ENCODE data around the gene DNAH1.
"Not testable (repeated sequence)": the region's sequence is repeated elsewhere in the genome, so short reads cannot be mapped to it uniquely, and the experiment has no call there.

The DNAH1 gene

DNA sequence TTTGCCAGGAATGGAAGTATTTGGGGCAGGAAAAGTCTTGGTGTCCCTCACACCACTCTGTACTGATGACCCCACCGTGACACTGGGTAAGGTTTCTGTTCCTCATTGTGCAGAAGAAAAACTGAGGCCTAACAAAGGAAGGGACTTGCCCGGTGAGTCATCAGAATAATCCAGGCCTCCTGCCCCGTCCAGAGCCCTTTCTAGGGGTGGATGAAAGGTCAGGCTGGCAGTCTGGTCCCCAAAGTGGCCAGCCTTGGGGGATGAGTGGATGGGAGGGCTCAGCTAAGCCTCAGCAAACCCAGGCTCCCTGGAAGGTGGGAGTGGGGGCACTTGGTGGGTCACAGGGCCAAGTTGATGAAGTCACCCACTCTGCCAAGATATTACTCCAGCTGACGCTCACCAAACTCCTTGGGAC is 2.3 kb upstream of the DNAH1 start:
- DNase-seq = peak; percentile 87 to 90

DNA sequence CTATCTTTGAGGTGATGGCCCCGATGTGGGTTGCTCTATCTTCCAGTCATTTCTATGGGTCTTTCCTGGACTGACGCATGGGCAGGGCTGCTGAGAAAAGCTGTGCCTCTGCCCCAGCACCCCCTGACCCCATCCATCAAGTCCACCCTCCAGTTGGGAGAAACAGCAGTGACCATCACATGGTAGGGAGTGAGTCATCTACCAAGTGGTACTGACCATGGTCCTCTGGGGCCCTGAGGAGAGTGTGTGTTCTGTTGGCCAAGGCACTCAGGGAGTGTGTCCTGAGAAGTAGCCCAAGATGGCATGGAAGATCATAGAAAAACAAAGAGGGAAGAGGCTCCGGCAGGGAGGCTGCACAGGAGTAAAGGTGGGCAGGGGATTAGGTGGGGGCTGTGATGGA is 1.6 kb upstream of the DNAH1 start:
- DNase-seq = peak; percentile 7 to 34

DNA sequence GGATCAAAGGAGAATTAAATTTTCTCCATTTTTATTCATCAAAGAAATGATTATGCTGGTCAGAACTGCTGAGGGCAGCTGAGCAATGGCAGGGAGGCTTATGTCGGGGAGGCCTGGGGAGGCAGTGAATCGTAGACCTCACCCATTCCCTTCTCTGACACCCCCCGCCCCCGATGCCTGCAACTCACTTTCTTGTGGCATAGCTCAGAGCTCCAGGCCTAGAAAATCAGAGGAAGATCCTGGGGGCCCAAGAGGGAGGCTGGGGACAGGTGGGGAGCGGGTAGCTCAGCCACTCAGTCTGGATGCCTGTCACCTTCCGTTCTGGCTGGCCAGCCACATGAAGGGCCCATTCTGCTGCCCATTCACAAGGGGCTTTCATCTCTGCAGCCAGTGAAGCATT is 1.1 kb upstream of the DNAH1 start:
- DNase-seq = no peak

DNA sequence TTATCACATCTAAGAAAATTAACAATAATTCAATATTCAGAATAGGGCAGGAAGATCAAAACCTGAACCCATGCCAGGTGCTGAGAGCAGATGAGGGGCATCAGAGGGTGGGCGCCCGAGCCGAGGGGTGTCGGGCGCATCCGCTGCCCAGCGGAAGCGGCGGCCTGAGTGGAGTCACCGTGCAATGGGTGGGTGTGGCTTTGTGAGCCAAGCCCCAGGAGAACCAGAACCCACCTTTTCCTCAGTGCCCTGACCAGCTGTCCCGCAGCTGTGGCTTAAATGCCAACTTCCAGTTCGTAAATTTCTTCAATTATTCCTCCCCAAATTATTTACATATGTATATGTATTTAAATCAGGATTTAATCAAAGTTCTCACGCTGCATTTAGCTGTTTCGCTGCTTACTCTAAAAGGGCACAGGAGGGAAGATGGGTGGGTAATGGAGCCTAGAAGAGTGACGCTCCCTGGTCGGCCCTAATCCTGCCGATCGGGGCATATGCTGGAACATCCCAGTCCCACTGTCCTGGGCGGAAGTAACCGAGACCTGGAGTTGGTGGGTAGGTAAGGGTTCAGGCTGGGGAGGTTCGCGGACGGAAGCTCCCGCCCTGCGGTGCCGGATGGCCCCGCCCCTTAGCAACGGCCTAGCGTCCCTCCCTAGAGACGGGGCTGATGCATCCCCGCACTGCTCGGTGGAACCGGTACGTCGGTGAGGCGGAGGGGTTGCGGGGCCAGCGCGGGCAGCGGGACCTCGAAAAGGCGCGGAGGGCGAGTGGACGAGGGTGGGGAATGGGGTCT is 1.3 kb downstream of the DNAH1 start:
- DNase-seq = peak in 1 of 2 donors; percentile 37

DNA sequence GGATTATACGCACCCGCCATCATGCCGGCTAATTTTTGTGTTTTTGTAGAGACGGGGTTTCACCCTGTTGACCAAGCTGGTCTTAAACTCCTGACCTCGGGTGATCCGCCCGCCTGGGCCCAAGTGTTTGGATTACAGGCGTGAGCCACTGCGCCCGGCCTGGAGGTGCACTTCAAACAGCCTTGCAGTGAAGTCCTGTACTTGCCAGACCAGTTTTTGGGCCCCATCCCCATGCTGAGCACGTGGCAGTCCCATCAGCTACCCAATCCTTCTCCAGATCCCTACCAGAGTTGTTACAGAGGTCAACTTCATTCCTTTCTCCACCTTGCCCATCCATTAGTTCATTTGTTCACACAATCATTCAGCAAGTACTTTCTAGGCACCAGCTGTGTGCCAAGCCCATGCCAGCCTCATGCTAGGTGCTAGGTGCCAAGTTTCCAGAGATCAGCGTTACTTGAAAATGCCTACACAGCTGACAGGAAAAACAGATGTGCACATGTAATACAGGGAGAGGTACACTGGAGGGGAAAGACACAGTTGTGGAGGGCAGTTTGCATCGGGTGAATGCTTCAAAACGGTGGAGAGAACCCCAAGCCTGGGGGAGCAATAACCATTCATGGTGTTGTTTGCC is 2.2 kb downstream of the DNAH1 start:
- no peak for DNase-seq

DNA sequence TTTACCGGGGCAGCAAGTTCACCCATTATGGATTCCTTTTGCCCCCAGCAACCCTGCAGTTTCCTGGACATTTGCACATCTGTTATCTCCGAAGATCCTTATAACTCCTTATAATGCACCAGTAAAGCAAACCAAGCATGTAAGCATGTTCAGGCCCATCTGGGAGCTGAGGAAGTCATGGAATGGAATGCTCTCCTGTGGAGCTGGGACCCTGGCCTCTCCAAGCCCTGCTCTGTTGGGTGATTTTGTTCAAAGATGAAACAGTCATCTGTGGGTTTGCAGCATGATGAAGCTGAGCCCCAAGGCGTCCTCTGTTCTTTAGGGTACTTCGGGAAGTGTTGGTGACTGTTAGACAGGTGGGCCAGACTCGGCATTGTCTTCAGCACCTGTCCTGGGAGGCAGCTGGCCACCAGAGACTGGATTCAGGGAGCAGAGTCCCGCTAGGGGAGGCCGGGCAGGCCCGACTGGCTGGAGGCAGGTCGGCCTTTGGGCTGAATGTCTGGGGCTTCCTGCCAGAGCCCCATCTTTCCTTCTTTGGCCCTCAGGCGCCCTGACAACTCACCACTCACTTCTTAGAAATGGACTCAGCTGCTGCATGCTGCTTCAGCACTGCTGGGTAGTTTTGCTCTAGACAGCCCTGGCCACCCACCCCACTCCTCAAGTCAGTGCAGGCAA is 3.9 kb downstream of the DNAH1 start:
- no peak for DNase-seq

DNA sequence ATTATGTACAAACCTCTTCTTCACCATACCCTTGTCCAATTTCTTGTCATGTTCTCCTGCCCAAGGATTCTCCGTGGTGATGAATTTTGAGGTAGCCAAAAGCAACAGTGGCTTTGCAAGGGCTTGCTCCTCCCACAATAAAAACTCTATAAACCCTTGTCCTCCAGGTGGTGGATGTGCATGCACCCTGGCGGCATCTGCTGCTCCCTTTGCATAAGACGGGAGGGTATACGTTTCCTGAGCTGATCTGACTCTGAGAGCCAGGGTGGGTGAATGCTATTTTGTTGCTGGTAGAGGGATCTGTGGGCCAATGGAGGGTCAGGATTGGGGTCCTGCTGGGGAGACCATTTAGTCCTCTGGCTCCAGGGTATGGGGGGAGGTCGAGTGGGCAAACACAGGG is 5.4 kb downstream of the DNAH1 start:
- no peak for DNase-seq

DNA sequence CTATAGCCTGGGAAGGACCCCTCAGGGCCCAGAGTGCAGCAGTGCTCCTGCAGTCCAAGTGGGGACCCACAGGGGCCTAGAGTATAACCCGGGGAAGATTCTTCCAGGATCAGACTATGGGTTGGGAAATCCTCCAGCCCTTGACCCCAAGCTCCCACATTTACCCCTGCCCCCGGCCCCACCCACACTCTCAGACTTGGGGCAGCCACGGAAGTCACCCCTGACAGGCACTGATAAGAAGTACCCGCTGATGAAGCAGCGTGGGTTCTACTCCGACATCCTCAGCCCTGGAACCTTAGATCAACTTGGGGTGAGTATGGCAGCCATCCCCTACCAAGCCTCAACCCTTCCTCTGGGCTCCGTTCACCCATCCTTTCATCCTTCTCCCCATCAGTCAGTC is 6.3 kb downstream of the DNAH1 start:
- no peak for DNase-seq

DNA sequence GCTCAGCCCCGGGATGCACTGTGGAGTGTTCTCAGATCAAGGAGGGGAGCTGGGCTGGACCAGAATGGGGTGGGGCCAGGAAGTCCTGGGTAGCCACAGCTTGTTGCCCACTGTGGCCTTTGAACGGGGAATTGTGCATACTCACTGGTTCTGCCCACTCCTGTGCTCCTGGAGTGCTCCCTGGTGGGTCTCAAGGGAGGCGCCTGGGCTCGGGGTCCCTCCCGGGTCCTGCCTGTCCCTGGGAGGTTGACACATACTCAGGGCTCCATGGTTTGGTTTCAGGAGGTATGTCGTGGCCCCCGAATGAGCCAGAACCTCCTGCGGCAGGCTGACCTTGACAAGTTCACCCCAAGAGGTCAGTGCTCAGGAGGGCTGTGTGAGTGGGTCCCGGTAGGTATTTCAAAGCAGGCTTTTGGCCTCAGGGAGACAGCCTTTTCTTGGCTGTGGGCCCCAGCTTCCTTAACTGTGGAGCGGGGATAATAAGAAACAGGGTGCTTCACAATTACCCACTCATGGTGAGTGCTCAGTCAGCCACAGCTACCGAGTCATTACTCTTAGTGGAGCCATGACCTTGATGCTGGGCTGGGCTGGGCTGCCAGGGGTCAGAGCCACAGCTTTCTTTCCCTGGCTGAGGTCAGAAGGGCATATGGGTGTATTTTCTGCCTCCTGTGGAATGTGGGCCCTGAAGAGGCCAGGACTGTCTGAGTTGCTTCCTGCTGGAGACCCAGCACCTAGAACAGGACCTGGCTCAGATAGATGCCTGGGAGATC is 7.6 kb downstream of the DNAH1 start:
- no peak for DNase-seq

DNA sequence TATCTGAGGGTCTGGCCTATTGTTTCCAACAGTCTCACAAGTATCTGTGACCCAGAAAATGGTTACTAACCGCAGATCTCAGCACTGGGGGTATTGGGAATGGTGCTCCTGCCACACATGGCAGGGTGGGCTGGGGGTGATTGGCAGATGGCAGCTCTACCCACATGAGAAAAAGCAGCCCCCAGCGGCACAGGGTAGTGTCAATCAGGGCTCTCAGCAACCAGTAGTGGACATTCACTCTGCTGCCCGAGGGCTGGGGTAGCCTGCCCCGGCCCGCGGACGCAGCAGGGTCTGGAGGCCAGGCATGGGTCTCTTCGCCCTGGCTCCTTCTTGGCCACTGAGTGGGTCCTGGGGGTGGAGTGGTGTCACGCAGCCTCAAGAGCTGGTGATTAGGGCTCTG is 8.6 kb downstream of the DNAH1 start:
- DNase-seq = no peak

DNA sequence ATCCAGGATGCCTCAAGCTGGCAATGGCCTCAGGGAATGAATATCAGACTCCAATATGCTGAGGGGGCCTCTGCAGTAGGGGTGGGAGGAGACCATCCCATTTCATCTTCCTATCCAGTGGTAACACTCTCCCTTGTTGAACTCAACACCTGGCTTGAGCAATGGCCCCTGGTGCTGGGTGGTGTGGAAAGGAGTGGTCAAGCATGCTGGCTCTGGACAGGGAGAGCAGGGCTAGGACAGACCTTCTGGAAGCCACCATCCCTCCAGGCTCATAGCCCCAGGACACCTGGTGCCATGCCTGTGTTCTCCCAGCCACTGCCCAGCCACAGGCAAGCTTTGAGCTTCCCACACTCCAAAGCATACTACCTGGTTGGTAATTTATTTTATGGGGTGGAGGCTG is 9.6 kb downstream of the DNAH1 start:
- DNase-seq = no peak

DNA sequence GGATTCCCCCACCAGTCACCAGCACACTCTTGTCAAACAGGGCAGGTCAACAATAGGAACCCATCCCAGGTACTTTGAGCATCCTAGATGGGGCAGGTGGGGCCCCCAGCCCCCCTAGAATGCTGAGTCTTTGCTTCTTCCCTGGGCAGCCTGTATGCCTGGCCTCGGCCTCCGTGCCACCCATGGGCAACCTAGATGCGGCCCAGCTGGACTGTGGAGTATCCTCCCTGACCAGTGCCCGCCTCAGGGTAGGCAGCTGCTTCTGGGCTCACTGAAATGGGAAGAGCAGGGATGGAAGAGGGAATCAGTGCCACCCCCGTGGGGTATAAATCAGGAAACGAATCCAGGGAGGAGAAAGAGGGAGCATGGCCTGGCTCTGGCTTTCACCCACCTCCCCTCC is 10.9 kb downstream of the DNAH1 start:
- no peak for DNase-seq

DNA sequence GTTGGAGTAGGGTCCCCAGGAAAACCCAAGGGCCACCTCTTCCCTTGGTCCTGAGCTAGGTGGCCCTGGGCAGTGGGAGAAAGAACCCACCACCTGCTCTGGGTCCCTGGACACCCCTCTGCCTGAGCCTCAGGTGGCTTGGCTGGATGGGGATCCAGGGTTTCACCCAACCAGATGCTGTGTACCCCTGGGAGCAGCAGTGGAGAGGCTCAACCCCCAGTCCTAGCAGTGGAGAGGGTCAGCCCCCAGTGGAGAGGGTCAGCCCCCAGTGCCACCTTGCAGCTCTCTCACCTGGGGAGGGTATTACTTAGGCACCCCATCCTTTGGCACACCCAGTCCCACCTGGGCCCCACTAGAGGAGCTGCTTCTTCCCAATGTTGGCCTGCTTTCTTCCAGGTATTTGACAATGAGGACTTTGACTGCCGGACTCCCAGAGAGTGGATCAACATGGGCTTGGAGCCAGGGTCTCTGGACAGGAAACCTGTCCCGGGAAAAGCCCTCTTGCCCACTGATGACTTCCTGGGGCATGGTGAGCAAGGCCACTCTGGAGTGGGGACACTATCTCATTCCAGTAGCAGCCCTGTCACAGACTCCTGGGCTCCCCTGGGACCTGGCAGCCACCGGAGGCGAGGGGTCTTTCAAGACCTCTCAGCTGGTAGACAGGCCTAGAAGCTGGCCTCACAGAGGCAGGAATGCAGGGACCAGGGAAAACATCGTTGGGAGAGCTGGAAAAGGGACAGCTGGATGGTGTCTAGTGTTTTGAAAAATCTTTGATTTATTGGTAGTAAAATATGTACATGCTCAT is 11.6 kb downstream of the DNAH1 start:
- no peak for DNase-seq

DNA sequence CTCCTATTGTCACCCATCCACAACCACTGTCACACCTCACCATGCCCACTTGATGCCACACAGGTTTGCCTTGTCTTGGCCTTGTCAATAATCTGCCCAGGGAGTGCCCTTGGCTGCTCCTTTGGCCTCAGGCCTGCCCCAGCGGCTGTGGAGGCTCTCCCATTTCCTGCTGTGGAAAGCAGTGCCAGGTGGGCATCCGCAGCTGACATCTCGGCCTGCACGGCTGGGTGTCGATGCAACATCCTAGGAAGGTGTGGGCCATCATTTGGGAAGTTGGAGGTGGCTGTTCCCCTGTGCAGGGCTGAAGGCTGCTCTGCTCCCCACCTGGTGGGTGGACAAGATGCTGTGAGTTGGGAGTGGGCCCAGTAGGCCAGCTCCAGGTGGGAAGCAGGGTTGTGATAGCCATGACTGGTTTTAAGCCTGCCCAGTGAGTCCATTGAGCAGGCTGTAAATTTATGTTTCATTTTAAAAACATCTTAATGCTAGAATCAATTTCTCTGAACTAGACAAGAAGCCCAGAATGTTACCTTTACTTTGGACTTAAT is 12.5 kb downstream of the DNAH1 start:
- DNase-seq = no peak

DNA sequence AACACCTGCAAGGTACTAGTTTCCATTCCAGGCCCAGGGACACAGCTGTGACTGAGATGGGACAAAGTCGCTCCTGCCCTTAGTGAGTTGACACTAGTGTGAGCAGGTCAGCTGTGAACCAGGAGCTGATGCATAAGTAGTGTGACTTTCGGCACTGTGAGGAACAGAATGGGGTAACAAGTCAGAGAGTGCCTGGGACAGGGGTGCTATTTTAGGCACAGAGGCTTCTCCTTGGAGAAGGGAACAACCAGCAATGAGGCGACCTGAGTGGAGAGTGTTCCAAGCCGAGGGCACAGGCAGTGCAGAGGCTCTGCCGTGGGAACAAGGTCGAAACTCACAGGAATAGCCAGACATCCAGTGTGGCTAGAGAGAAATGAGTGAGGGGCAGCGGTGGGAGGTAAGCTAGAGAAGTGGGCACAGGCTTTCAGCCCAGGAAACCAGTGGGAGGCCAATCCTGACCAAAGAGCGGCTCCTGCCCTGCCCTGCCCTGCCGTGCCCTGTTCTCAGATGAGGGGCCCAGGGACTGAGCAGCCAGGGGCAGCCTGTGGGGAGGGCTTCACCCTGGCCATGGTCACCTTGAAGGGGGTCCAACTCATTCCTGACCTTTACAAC is 14.2 kb downstream of the DNAH1 start:
- no peak for DNase-seq

DNA sequence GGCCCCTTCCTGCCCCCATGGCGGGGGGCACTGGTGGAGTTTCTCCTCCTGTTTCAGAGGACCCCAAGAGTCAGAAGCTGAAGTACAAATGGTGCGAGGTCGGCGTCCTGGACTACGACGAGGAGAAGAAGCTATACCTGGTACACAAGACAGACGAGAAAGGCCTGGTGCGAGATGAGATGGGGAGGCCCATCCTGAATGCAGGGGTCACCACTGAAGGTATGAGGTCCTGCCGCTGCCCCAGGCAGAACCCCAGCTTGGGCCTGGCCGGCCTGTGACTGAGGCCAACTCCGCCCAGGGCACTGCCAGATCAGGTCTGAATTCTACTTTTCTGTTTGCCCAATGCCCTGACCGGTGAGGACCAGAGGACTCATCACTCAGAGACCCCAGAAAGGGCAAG is 15.0 kb downstream of the DNAH1 start:
- no peak for DNase-seq

DNA sequence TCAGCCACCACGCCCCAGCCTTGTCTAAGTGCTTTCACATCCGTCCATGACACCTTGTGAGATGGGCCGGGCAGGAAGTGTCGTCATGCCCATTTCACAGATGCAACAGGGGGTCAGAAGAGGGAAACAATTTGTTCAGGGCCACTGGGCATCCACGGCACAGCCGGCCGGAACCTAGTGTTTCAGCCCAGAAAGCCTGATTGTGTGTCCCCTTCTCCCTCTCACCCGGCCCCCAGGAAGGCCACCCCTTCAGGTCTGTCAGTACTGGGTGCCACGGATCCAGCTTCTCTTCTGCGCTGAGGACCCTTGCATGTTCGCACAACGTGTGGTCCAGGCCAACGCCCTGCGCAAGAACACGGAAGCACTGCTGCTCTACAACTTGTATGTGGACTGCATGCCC is 15.8 kb downstream of the DNAH1 start:
- DNase-seq = no peak

DNA sequence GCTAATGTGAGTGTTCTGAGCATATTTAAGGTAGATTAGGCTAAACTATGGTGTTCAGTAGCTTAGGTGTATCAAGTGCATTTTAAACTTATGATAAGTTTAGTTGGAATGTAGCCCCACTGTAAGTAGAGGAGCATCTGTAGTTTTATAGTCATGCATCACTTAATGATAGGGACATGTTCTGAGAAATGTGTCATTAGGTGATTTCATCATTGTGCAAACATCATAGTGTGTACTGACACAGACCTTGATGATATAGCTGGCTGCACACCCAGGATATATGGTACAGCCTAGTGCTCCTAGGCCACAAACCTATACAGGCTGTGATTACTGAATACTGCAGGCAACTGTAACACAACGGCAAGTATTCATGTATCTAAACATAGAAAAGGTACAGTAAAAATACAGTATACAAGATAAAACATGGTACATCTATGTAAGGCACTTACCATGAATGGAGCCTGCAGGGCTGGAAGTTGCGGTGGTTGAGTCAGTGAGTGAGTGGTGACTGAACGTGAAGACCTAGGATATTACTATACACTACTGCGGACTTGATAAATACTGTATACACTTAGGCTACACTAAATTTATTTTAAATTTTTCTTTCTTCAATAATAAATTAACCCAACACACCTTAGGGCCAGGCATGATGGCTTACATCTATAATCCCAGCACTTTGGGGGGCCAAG is 17.9 kb downstream of the DNAH1 start:
- no peak for DNase-seq

DNA sequence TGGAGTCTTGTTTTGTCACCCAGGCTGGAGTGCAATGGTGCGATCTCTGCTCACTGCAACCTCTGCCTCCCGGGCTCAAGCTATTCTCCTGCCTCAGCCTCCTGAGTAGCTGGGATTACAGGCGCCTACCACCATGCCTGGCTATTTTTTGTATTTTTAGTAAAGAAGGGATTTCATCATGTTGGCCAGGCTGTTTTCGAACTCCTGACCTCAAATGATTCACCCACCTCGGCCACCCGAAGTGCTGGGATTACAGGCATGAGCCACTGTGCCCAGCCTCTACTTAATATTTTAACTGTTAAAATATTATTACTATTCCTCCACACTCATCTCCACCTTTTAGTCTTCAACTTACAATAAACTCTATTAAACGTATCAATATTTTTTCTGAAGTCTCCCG is 22.0 kb downstream of the DNAH1 start:
- not testable (repeated sequence) for DNase-seq

DNA sequence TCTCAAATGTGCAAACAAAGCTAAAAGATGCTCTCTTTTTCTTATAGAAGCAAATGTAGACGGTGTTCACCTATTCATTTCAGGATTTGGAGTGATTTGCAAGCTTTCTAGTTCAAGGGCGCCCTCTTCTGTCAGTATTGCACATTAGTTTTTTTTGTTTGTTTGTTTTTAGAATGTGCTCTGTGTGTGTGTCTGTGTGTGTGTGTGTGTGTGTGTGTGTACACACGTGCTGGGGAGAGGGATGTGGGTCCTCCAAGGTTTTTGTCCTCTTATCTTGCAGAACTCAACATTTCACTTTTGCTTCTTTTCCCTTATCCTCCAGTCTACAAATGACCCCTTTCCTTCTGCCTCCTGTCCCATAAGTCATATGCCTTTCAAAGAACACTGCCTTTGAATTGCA is 23.5 kb downstream of the DNAH1 start:
- peak; percentile 43 to 69 for DNase-seq

DNA sequence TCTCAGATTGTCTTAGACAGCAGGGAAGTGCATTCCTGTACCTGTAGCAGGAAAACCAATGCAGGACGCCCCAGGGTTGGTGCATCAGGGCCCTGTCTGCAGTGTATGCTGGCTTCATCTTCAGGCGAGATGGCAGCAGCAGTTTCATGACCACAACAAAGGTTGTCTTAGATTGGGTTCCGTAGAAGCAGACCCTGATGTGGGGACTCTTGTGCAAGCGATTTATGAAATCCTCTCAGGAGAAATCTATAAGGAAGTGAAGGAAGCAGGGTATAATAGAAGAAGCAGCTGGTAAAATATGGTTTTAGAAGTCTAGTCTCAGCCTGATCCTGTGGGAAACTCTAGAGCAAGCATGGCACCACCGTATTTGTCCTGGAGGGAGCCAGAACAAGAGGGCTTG is 25.0 kb downstream of the DNAH1 start:
- peak in 1 of 2 donors; percentile 3 for DNase-seq
